SK-N-SH (cell line): Measurements from ENCODE around the gene MBLAC1. TPM values are rescaled to one million over a fixed set of nuclear protein-coding genes. Genes with fewer than 3 reads are reported as not detected.

Experiments used
- CTCF ChIA-PET: fragments of 300-600, 350-600 bp; formaldehyde crosslinking; extraction: SDS; loops from one replicate; lab custom pipeline; 2021; lab: Yijun Ruan, JAX
- POLR2A ChIA-PET: fragments of 350-600 bp; sonication (Branson Sonifier 250); formaldehyde crosslinking; extraction: SDS; loops from one replicate; lab custom pipeline; 2020; ENCODE audit warnings: antibody characterized with exemption, inconsistent platforms; lab: Yijun Ruan, JAX
- DNase-seq: peaks from one replicate; pipeline ENCODE4 v3.0.0; 2012
- H2AFZ ChIP-seq: fragments of 200-600 bp; sonication (generic); 2 replicates; pipeline ENCODE4 v1.8.1; 2016; ENCODE audit warnings: antibody characterized with exemption, mild to moderate bottlenecking, low read depth
- H3F3A ChIP-seq: fragments of 200-600 bp; sonication (generic); replicated peaks from 2 replicates; pipeline ENCODE3; 2016; ENCODE audit warnings: antibody characterized with exemption, mild to moderate bottlenecking; ENCODE audit not compliant: insufficient read depth
- H3K27ac ChIP-seq, 2 experiments: fragments of 200-500 bp in 1 of 2; fragments of 200-600 bp in 1 of 2; sonication (Bioruptor generic) in 1 of 2; sonication (generic), shearing (Covaris generic) in 1 of 2; 2 replicates each; pipeline versions ENCODE4 v1.5.1 to v1.6.1; 2014 to 2016; ENCODE audit warnings: low read depth in 2 of 2, inconsistent platforms in 1 of 2, low read length in 1 of 2, mild to moderate bottlenecking in 1 of 2, mixed read lengths in 1 of 2
- H3K27me3 ChIP-seq: fragments of 200-600 bp; sonication (generic), shearing (Covaris generic); 2 replicates; pipeline ENCODE4 v1.6.1; 2016; ENCODE audit warnings: mixed run types; ENCODE audit not compliant: insufficient read depth
- H3K36me3 ChIP-seq, 2 experiments: fragments of 200-500 bp in 1 of 2; fragments of 200-600 bp in 1 of 2; sonication (Bioruptor generic) in 1 of 2; sonication (generic) in 1 of 2; replicated peaks in 1 of 2; 2 replicates each; pipeline versions ENCODE3 to v1.5.1; 2014 to 2016; ENCODE audit warnings: low read length in 1 of 2, mild to moderate bottlenecking in 1 of 2; ENCODE audit not compliant: insufficient read depth in 2 of 2, control insufficient read depth in 1 of 2
- H3K4me1 ChIP-seq, 2 experiments: fragments of 200-500 bp in 1 of 2; fragments of 200-600 bp in 1 of 2; sonication (Bioruptor generic) in 1 of 2; sonication (generic), shearing (Covaris generic) in 1 of 2; 2 replicates each; pipeline versions ENCODE4 v1.5.1 to v1.6.1; 2014 to 2016; ENCODE audit warnings: low read depth in 1 of 2, low read length in 1 of 2, mixed run types in 1 of 2; ENCODE audit not compliant: insufficient read depth in 2 of 2, control insufficient read depth in 1 of 2
- H3K4me2 ChIP-seq: fragments of 200-600 bp; sonication (generic), shearing (Covaris generic); 2 replicates; pipeline ENCODE4 v1.6.1; 2017; ENCODE audit warnings: mixed run types
- H3K4me3 ChIP-seq, 2 experiments: fragments of 200-500 bp in 1 of 2; fragments of 200-600 bp in 1 of 2; sonication (Bioruptor generic) in 1 of 2; sonication (generic), shearing (Covaris generic) in 1 of 2; 2 replicates each; pipeline versions ENCODE4 v1.5.1 to v1.8.1; 2014 to 2016; ENCODE audit warnings: low read depth in 2 of 2, inconsistent platforms in 1 of 2, low read length in 1 of 2, mild to moderate bottlenecking in 1 of 2, mixed read lengths in 1 of 2, moderate library complexity in 1 of 2
- H3K79me2 ChIP-seq: fragments of 200-600 bp; sonication (generic); 2 replicates; pipeline ENCODE4 v1.8.1; 2017; ENCODE audit warnings: mild to moderate bottlenecking; ENCODE audit not compliant: insufficient read depth
- H3K9ac ChIP-seq: fragments of 200-600 bp; sonication (generic); 2 replicates; pipeline ENCODE4 v1.6.1; 2017; ENCODE audit warnings: mixed run types
- H3K9me2 ChIP-seq: fragments of 200-600 bp; sonication (generic); 2 replicates; pipeline ENCODE4 v1.6.1; 2017; ENCODE audit warnings: mixed run types
- H3K9me3 ChIP-seq: fragments of 200-600 bp; sonication (generic); 2 replicates; pipeline ENCODE4 v1.6.1; 2017; ENCODE audit warnings: mixed run types, mild to moderate bottlenecking, moderate library complexity
- H4K20me1 ChIP-seq: fragments of 200-600 bp; sonication (generic); 2 replicates; pipeline ENCODE4 v1.6.1; 2017; ENCODE audit warnings: mild to moderate bottlenecking, mixed run types; ENCODE audit not compliant: insufficient read depth
- CHD2 ChIP-seq: fragments of 150-350 bp; IDR thresholded peaks from 2 replicates; pipeline ENCODE4 v1.6.1; 2018; ENCODE audit warnings: low read length; ENCODE audit not compliant: partially characterized antibody
- ELF1 ChIP-seq: IDR thresholded peaks from 2 replicates; pipeline ENCODE4 v1.4.0; 2012
- EP300 ChIP-seq, 2 experiments: IDR thresholded peaks; 2 replicates each; pipeline versions ENCODE4 v1.4.0 to v1.6.1; 2012; ENCODE audit warnings: borderline replicate concordance in 1 of 2, low read depth in 1 of 2, low read length in 1 of 2
- FOSL2 ChIP-seq: IDR thresholded peaks from 2 replicates; pipeline ENCODE4 v1.4.0; 2012; ENCODE audit warnings: low read depth, mild to moderate bottlenecking, moderate library complexity, borderline replicate concordance
- FOXJ3 ChIP-seq: sonication (generic); formaldehyde crosslinking; IDR thresholded peaks from 2 replicates; pipeline ENCODE4 v1.5.1; 2020; ENCODE audit warnings: mild to moderate bottlenecking, missing genetic modification reagents
- MAX ChIP-seq: IDR thresholded peaks from 2 replicates; pipeline ENCODE4 v1.4.0; 2012; ENCODE audit warnings: low read depth
- MXI1 ChIP-seq: IDR thresholded peaks from 2 replicates; pipeline ENCODE4 v1.6.1; 2012; ENCODE audit warnings: mild to moderate bottlenecking, low read depth, low read length, improper control_type of control experiment
- NFIC ChIP-seq: IDR thresholded peaks from 2 replicates; pipeline ENCODE4 v1.4.0; 2012; ENCODE audit warnings: borderline replicate concordance
- PBX3 ChIP-seq: IDR thresholded peaks from 2 replicates; pipeline ENCODE4; 2012
- RAD21 ChIP-seq: IDR thresholded peaks from 2 replicates; pipeline ENCODE4 v1.6.1; 2012; ENCODE audit warnings: mild to moderate bottlenecking, low read length
- RCOR1 ChIP-seq: fragments of 150-350 bp; IDR thresholded peaks from 2 replicates; pipeline ENCODE4 v1.6.1; 2017; ENCODE audit warnings: antibody characterized with exemption, low read length
- RFX5 ChIP-seq: IDR thresholded peaks from 2 replicates; pipeline ENCODE4 v1.6.1; 2012; ENCODE audit warnings: mild to moderate bottlenecking, improper control_type of control experiment, low read length
- RXRA ChIP-seq: IDR thresholded peaks from 2 replicates; pipeline ENCODE4 v1.4.0; 2012; ENCODE audit warnings: low read depth, mild to moderate bottlenecking, borderline replicate concordance
- SIN3A ChIP-seq: IDR thresholded peaks from 2 replicates; pipeline ENCODE4 v1.6.1; 2012; ENCODE audit warnings: low read depth, mild to moderate bottlenecking, low read length, moderate library complexity, borderline replicate concordance
- USF2 ChIP-seq: fragments of 150-350 bp; IDR thresholded peaks from 2 replicates; pipeline ENCODE4 v1.6.1; 2017; ENCODE audit warnings: antibody characterized with exemption, low read length, low read depth, borderline replicate concordance
- YY1 ChIP-seq: IDR thresholded peaks from 2 replicates; pipeline ENCODE4 v1.4.0; 2012; ENCODE audit warnings: low read depth, mild to moderate bottlenecking
- WGBS: methylation state at CpG from one replicate; pipeline ENCODE4 v1.1.6; 2017; ENCODE audit warnings: low lambda C conversion rate; 5-methylcytosine and 5-hydroxymethylcytosine counted together
- polyA plus RNA-seq, 3 experiments: library from polyadenylated mRNA; depleted of rRNA; stranded (reverse); fragments of >200 nt; gene quantifications; 2 replicates each; pipeline ENCODE4 v1.2.3, GENCODE V29; 2012
- TF ChIP-seq, protein P1 (sequence below): fragments of 150-350 bp; IDR thresholded peaks from 2 replicates; pipeline ENCODE4 v1.6.1; 2016; ENCODE audit warnings: mild to moderate bottlenecking, low read depth, low read length

Gene MBLAC1
- polyA plus RNA-seq, 1 of the 3 experiments (the other 2 are of a cell fraction), result 4.4 TPM

DNA sequence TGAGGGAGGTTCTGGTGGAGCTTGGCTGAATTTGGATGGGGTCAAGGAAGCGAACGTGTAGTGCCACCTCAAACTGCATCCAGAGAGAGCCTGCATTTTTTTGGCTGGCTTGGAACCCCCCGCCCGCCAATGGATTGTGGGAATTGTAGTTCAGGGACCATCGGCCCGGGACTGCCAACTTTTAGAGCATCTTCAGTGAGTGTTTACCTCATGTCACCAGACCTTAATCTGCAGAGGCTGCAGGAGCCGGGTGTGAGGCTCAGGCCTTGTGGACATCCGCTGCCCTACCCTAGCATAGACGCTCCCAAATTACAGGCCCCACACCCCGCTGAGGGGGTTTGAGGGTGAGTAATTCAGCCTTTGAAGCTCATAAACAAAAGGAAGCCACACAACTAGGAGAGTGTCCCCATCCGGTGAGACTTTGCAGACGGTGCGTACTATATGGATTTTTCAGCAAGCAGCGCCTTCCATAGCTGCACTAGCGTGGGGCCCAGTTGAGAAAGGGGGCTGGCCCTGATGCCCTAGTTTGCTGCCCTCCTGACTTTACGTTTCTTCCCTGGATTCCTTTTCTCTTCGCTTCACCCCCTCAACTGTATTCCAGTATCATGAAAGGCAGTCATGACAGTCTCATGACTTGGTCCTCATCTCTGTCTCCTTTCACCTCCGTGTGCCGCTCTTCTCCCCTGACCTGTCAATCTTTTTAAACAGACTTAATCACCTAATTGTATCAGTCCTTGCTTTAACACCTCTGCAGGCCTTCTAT, 6.6 kb upstream of the MBLAC1 start:
- peak overlapping the region; percentile 84 for H3K27ac ChIP-seq
- 21% methylated on average over 19 of the region's 19 CpGs for WGBS
- no peaks in the 10 kb centered on the region for H3K27me3 ChIP-seq
- CTCF ChIA-PET, result interaction anchor here (1.0 to 5.0 kb wide), 7 partner anchors 9 to 330 kb away, joined by 3 to 40 read pairs (median 4); no protein-coding TSS in a partner anchor
- no peaks in the 10 kb centered on the region for H4K20me1 ChIP-seq
- H3K36me3 ChIP-seq, result peaks cover 13 to 28% of the 10 kb centered on the region in 2 experiments
- no peaks in the 10 kb centered on the region for H3K9me2 ChIP-seq
- H2AFZ ChIP-seq, result peak overlapping the region; percentile 93
- POLR2A ChIA-PET, result interaction anchor here (1.1 to 2.5 kb wide), 3 partner anchors 14 to 29 kb away, joined by 3 to 15 read pairs (median 3); partner anchors contain the start of genes AP4M1, LAMTOR4 and MCM7
- no peaks in the 10 kb centered on the region for H3K9me3 ChIP-seq
- peaks cover 31% of the 10 kb centered on the region for H3F3A ChIP-seq
- TF ChIP-seq NFIC (peak; percentile 26; the same call in 1 of the 2 replicates), RCOR1 (0 out of 2 replicates have a peak, but pooled peaks have one; percentile 1), RAD21 (no peak), MXI1 (0 out of 2 replicates have a peak, but pooled peaks have one; percentile 7)
- peaks cover 60% of the 10 kb centered on the region for H3K79me2 ChIP-seq
- H3K4me2 ChIP-seq, result peak overlapping the region; percentile 96
- peak; percentile 80 for DNase-seq
- peak overlapping the region; percentile 78 for H3K9ac ChIP-seq
- peaks cover 3 to 11% of the 10 kb centered on the region in 2 experiments; a peak in 2 of 4 replicates for H3K4me1 ChIP-seq
- H3K4me3 ChIP-seq, result peak overlapping the region; percentile 69 to 97

DNA sequence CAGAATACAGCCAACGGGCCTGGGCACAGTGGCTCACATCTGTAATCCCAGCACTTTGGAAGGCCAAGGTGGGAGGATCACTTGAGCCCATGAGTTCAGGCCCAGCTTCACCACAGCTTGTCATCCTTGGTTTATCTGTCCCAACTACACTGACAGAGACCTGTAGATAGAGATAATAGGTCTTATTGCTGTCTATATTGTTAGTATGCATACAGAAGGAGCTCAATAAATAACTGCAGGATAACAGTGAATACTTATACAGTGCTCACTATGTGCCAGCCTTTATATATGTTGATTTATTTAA, 6.1 kb upstream of the MBLAC1 start:
- H4K20me1 ChIP-seq, result no peaks in the 10 kb centered on the region
- H3K4me1 ChIP-seq, result peaks cover 9 to 11% of the 10 kb centered on the region in 2 experiments; a peak in 2 of 4 replicates
- peak overlapping the region; percentile 84; a peak in 2 of 4 replicates for H3K27ac ChIP-seq
- POLR2A ChIA-PET, result interaction anchor here (1.1 to 2.5 kb wide), 3 partner anchors 14 to 28 kb away, joined by 3 to 15 read pairs (median 3); partner anchors contain the start of genes AP4M1, LAMTOR4 and MCM7
- CTCF ChIA-PET, result interaction anchor here (0.8 to 5.0 kb wide), 8 partner anchors 9 to 330 kb away, joined by 3 to 40 read pairs (median 4); no protein-coding TSS in a partner anchor
- no peaks in the 10 kb centered on the region for H3K27me3 ChIP-seq
- no peak for DNase-seq
- H3K79me2 ChIP-seq, result peaks cover 66% of the 10 kb centered on the region
- 33% methylated on average over 1 of the region's 1 CpG for WGBS
- H3K36me3 ChIP-seq, result peaks cover 13 to 29% of the 10 kb centered on the region in 2 experiments
- TF ChIP-seq YY1 (no peak), EP300 (IDR thresholded peaks at IDR 0.05; ENCODE audit: borderline replicate concordance in 1 of 2, low read depth in 1 of 2, low read length in 1 of 2) (no peak), MAX (no peak), RXRA (no peak), FOXJ3 (CRISPR knock-in tag) (no peak), CHD2 (no peak), PBX3 (no peak), SIN3A (no peak), RFX5 (no peak), MXI1 (no peak), RCOR1 (no peak), USF2 (no peak), FOSL2 (no peak), ELF1 (no peak)
- TF ChIP-seq, protein P1, sequence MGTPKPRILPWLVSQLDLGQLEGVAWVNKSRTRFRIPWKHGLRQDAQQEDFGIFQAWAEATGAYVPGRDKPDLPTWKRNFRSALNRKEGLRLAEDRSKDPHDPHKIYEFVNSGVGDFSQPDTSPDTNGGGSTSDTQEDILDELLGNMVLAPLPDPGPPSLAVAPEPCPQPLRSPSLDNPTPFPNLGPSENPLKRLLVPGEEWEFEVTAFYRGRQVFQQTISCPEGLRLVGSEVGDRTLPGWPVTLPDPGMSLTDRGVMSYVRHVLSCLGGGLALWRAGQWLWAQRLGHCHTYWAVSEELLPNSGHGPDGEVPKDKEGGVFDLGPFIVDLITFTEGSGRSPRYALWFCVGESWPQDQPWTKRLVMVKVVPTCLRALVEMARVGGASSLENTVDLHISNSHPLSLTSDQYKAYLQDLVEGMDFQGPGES, result no peak
- TF ChIP-seq, all 33 proteins: peak for 0
- H2AFZ ChIP-seq, result no peak overlapping the region
- H3F3A ChIP-seq, result peaks cover 35% of the 10 kb centered on the region
- no peaks in the 10 kb centered on the region for H3K9me3 ChIP-seq
- H3K9ac ChIP-seq, result peak overlapping the region; percentile 78
- no peaks in the 10 kb centered on the region for H3K9me2 ChIP-seq
- peak overlapping the region; percentile 96 for H3K4me2 ChIP-seq
- H3K4me3 ChIP-seq, result peak overlapping the region; percentile 69 to 97
